OCI-LY1 (cell line): ENCODE measurements around the gene SLC3A2.

Experiments used
- H2AFZ ChIP-seq: fragments of 200-600 bp; sonication (generic), shearing (Covaris generic); 2 replicates; pipeline ENCODE4 v1.6.0; 2014; ENCODE audit warnings: antibody characterized with exemption, mild to moderate bottlenecking, low read length
- H3F3A ChIP-seq: fragments of 200-600 bp; sonication (generic), shearing (Covaris generic); 2 replicates; pipeline ENCODE4 v1.6.0; 2014; ENCODE audit warnings: mild to moderate bottlenecking, antibody characterized with exemption, low read length, moderate library complexity; ENCODE audit not compliant: insufficient read depth
- H3K27ac ChIP-seq: fragments of 200-600 bp; sonication (generic); 2 replicates; pipeline ENCODE4 v1.5.1; 2014; ENCODE audit warnings: low read length, mixed run types, mild to moderate bottlenecking, low read depth; ENCODE audit not compliant: poor library complexity, severe bottlenecking
- H3K27me3 ChIP-seq: fragments of 200-600 bp; sonication (generic); 2 replicates; pipeline ENCODE4 v1.6.0; 2014; ENCODE audit warnings: antibody characterized with exemption, mild to moderate bottlenecking, low read length, moderate library complexity; ENCODE audit not compliant: insufficient read depth
- H3K36me3 ChIP-seq: fragments of 200-600 bp; sonication (generic); 2 replicates; pipeline ENCODE4 v1.6.1; 2014; ENCODE audit warnings: mild to moderate bottlenecking, antibody characterized with exemption, low read length, moderate library complexity, mixed read lengths; ENCODE audit not compliant: insufficient read depth
- H3K4me1 ChIP-seq: fragments of 200-600 bp; sonication (generic); 2 replicates; pipeline ENCODE4 v1.5.1; 2014; ENCODE audit warnings: mild to moderate bottlenecking, low read length, moderate library complexity; ENCODE audit not compliant: insufficient read depth, severe bottlenecking
- H3K4me2 ChIP-seq: fragments of 200-600 bp; sonication (generic), shearing (Covaris generic); 2 replicates; pipeline ENCODE4 v1.6.1; 2014; ENCODE audit warnings: low read length
- H3K4me3 ChIP-seq: fragments of 200-600 bp; sonication (generic); 2 replicates; pipeline ENCODE4 v1.5.1; 2014; ENCODE audit warnings: low read length, low read depth, mild to moderate bottlenecking, mixed read lengths; ENCODE audit not compliant: poor library complexity, severe bottlenecking
- H3K79me2 ChIP-seq: fragments of 200-600 bp; shearing (Covaris generic); 2 replicates; pipeline ENCODE4 v1.6.1; 2016; ENCODE audit warnings: mixed run types, low read length, mixed read lengths; ENCODE audit not compliant: insufficient read depth
- H3K9ac ChIP-seq: fragments of 200-600 bp; sonication (generic), shearing (Covaris generic); 2 replicates; pipeline ENCODE4 v1.6.1; 2014; ENCODE audit warnings: mild to moderate bottlenecking, low read length, mixed read lengths
- H3K9me2 ChIP-seq: fragments of 200-600 bp; sonication (generic), shearing (Covaris generic); 2 replicates; pipeline ENCODE4 v1.6.1; 2014; ENCODE audit warnings: low read depth, mild to moderate bottlenecking, low read length, mixed read lengths
- H3K9me3 ChIP-seq: fragments of 200-600 bp; shearing (Covaris generic); 2 replicates; pipeline ENCODE4 v1.6.1; 2014; ENCODE audit warnings: low read length, mixed read lengths
- H4K20me1 ChIP-seq: fragments of 200-600 bp; sonication (generic), shearing (Covaris generic); 2 replicates; pipeline ENCODE4 v1.6.0; 2016; ENCODE audit warnings: mild to moderate bottlenecking, low read length; ENCODE audit not compliant: insufficient read depth
- EZH2 ChIP-seq: fragments of 200-600 bp; sonication (generic), shearing (Covaris generic); IDR thresholded peaks from 2 replicates; pipeline ENCODE4 v1.8.0; 2017; ENCODE audit warnings: borderline replicate concordance, mixed run types, mild to moderate bottlenecking, antibody characterized with exemption, low read length, moderate library complexity, mixed read lengths
- TF ChIP-seq, protein P1 (sequence below): fragments of 200-600 bp; sonication (generic), shearing (Covaris generic); IDR thresholded peaks from 2 replicates; pipeline ENCODE4 v1.5.1; 2017; ENCODE audit warnings: mild to moderate bottlenecking, antibody characterized with exemption, low read length, moderate library complexity, mixed read lengths

The SLC3A2 gene

DNA sequence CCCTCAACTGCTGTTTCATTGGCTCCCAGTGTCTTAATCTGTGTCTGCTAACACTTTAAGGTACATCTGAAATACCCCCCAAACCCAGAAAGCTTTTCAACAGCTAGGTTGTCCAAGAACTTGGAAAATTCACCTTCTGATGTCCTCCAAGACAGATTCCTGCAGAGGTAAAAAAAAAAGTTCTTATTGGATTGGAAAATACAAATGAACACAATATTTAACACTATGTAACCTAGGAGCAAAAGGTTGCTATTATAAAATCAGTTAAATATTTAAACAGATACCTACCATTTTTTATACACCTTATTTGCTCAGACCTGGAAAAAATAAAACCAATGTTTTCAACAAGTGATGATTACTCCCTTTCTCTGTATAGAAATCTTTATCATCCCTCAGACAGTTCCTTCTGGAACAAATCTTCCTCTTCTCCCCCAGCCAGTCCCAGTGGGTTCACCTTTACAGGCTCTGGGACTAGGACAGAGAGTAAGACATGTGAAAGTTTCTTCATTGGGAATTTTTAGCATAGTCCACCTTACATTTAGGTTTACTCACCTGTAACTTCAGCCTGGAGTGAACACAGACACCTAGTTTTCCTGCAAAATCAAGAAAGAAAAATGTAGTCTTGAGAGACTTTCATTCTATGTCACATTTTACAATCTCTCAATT, 28.0 kb upstream of the SLC3A2 start:
- H3K36me3 ChIP-seq, result peaks cover 50% of the 10 kb centered on the region

DNA sequence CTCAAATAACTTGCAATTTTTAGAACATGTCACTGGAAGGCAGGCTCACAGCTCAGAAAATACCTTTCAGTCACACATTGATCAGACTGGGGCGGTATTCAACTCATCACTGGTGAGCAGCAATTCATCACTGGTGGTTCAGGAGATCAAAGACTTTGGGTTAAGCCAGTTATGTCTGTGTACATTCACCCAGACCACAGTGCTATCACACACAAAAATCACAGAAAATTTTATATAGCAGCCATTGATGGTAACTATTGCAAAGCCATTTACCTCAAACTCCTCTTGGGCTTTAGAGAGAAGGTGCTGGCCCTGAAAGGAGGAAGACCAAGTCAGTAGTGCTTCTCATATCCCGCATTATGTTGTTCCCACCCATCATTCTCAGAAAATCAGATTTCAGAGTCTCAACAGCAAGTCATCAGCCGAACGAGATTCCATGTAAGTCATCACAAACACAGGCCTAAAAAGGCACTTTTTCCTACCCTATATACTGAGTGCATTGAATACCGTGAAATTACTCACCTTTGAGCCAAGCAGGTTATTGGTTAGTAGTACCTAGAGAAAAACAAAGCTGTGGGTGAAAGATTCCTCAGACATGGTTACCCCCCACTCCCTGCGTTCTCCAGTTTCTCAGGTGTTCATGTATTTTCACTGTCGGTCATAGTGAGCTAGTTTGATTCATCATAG, 27.3 kb upstream of the SLC3A2 start:
- Histone ChIP-seq H3K36me3 (peaks cover 50% of the 10 kb centered on the region), H3K79me2 (peaks cover 42% of the 10 kb centered on the region), H3K4me3 (peak overlapping the region; percentile 100), H3K9me3 (no peaks in the 10 kb centered on the region), H3K4me1 (peaks cover 37% of the 10 kb centered on the region), H2AFZ (no peak overlapping the region), H3K9ac (peak overlapping the region; percentile 100), H3F3A (peaks cover 52% of the 10 kb centered on the region), H3K4me2 (peak overlapping the region; percentile 95), H4K20me1 (no peaks in the 10 kb centered on the region), H3K9me2 (no peaks in the 10 kb centered on the region), H3K27me3 (no peaks in the 10 kb centered on the region), H3K27ac (peak overlapping the region; percentile 92)
- TF ChIP-seq, protein P1, sequence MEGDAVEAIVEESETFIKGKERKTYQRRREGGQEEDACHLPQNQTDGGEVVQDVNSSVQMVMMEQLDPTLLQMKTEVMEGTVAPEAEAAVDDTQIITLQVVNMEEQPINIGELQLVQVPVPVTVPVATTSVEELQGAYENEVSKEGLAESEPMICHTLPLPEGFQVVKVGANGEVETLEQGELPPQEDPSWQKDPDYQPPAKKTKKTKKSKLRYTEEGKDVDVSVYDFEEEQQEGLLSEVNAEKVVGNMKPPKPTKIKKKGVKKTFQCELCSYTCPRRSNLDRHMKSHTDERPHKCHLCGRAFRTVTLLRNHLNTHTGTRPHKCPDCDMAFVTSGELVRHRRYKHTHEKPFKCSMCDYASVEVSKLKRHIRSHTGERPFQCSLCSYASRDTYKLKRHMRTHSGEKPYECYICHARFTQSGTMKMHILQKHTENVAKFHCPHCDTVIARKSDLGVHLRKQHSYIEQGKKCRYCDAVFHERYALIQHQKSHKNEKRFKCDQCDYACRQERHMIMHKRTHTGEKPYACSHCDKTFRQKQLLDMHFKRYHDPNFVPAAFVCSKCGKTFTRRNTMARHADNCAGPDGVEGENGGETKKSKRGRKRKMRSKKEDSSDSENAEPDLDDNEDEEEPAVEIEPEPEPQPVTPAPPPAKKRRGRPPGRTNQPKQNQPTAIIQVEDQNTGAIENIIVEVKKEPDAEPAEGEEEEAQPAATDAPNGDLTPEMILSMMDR, result no peak
- TF ChIP-seq EZH2, result no peak

More for the DNA sequence above, 28.0 kb upstream of the SLC3A2 start:
- H3K9ac ChIP-seq, result no peak overlapping the region
- peaks cover 35% of the 10 kb centered on the region for H3K79me2 ChIP-seq
- H3F3A ChIP-seq, result peaks cover 52% of the 10 kb centered on the region
- no peaks in the 10 kb centered on the region for H3K9me3 ChIP-seq
- peaks cover 29% of the 10 kb centered on the region for H3K4me1 ChIP-seq
- H3K4me2 ChIP-seq, result peak overlapping the region; percentile 95
- no peaks in the 10 kb centered on the region for H3K9me2 ChIP-seq
- H2AFZ ChIP-seq, result no peak overlapping the region
- H3K4me3 ChIP-seq, result peak overlapping the region; percentile 100
- TF ChIP-seq, protein P1, result no peak
- no peak for TF ChIP-seq EZH2
- H3K27ac ChIP-seq, result no peak overlapping the region
- H3K27me3 ChIP-seq, result no peaks in the 10 kb centered on the region
- H4K20me1 ChIP-seq, result no peaks in the 10 kb centered on the region

DNA sequence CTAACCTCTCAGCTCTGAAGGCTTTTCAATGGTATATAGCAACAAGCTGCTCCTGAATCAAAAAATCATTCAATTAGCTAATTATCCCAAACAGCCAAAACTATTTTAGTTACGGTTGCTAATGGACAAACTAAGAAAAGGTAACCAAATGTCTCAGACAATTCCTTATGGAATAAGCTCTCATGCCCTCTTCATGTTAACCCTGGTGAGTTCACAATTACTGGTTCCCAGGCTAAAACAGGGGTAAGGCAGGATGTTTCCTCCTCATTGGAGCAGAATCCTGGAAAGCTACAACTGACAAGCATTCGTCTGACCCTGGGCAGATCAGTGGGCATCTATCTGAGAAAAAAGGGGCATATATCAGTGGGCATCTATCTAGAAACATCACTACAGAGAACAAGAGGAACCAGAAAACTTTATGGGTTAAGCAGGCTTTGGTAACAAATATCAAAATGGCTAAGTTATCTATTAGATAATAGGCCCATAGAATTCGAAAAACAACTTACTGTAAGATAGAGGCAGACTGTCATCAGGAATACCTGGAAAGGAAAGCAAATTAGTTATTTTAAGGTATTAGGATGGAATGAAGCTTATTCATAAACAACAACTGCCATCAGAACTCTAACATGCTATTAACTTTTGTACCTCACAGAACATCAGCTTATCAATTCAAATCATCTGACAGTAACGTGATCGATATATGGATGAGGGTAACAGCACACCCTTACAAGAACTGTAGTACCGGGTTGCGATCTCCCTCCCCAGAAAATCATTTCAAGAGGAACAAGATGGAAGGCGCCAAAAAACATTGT, 26.5 kb upstream of the SLC3A2 start:
- peak overlapping the region; percentile 100 for H3K4me3 ChIP-seq
- peaks cover 52% of the 10 kb centered on the region for H3F3A ChIP-seq
- peaks cover 42% of the 10 kb centered on the region for H3K79me2 ChIP-seq
- peak overlapping the region; percentile 92 for H3K27ac ChIP-seq
- no peaks in the 10 kb centered on the region for H4K20me1 ChIP-seq
- H2AFZ ChIP-seq, result no peak overlapping the region
- no peaks in the 10 kb centered on the region for H3K9me2 ChIP-seq
- no peaks in the 10 kb centered on the region for H3K9me3 ChIP-seq
- H3K4me1 ChIP-seq, result peaks cover 39% of the 10 kb centered on the region
- H3K4me2 ChIP-seq, result peak overlapping the region; percentile 95
- TF ChIP-seq, protein P1, result no peak
- TF ChIP-seq EZH2, result no peak
- H3K36me3 ChIP-seq, result peaks cover 50% of the 10 kb centered on the region
- no peaks in the 10 kb centered on the region for H3K27me3 ChIP-seq
- H3K9ac ChIP-seq, result peak overlapping the region; percentile 100
